Measurements from ENCODE around the gene SH3PXD2A. TPM values are rescaled to one million over a fixed set of nuclear protein-coding genes. Genes with fewer than 3 reads are reported as not detected.

SH3PXD2A gene
- total RNA-seq, 1 donor from 2014 or later: 2.3 TPM

- no peak overlapping the region for H3K9ac ChIP-seq
- no peak overlapping the region for H3K27ac ChIP-seq
- no peaks in the 10 kb centered on the region for H3K27me3 ChIP-seq
- no peak for DNase-seq (ENCODE audit: low spot score)
- H3K79me2 ChIP-seq (ENCODE audit: low read depth): no peaks in the 10 kb centered on the region
- no peaks in the 10 kb centered on the region for H3K4me1 Mint-ChIP-seq
- no peaks in the 10 kb centered on the region for H3K4me1 ChIP-seq
- no peak for TF ChIP-seq EZH2 (IDR thresholded peaks at IDR 0.05)
- TF ChIP-seq CTCF (IDR thresholded peaks at IDR 0.05): no peak
- no peak for TF ChIP-seq EZH2phosphoT487 (IDR thresholded peaks at IDR 0.05)
- no peaks in the 10 kb centered on the region for H3K36me3 ChIP-seq
- H3K4me2 ChIP-seq: no peak overlapping the region
- H3F3A ChIP-seq (ENCODE audit: low read depth): no peaks in the 10 kb centered on the region
- H3K9me3 Mint-ChIP-seq: no peaks in the 10 kb centered on the region
- H3K4me3 ChIP-seq: no peak overlapping the region
- no peak overlapping the region for H3K4me3 Mint-ChIP-seq
- no peaks in the 10 kb centered on the region for H4K20me1 ChIP-seq (ENCODE audit: low read depth)
- no peak overlapping the region for H3K27ac Mint-ChIP-seq
- H3K9me3 ChIP-seq (ENCODE audit: low read depth): no peaks in the 10 kb centered on the region
- H3K27me3 Mint-ChIP-seq (ENCODE audit: insufficient read depth, low read depth): peaks cover 7% of the 10 kb centered on the region
- no peaks in the 10 kb centered on the region for H3K36me3 Mint-ChIP-seq
- H2AFZ ChIP-seq (replicated peaks): no peak overlapping the region
Measured at GRCh38 chr10:103791858-103792257, 63.5 kb downstream of the SH3PXD2A start.

GRCh38 chr10:103791291-103791690, 64.1 kb downstream of the SH3PXD2A start:
- no peaks in the 10 kb centered on the region for H3K4me1 Mint-ChIP-seq
- no peaks in the 10 kb centered on the region for H3K36me3 Mint-ChIP-seq
- Histone ChIP-seq H3K36me3 (no peaks in the 10 kb centered on the region), H4K20me1 (ENCODE audit: low read depth) (no peaks in the 10 kb centered on the region), H3K9ac (no peak overlapping the region), H3K27ac (no peak overlapping the region), H3K4me3 (no peak overlapping the region), H3K4me2 (no peak overlapping the region), H2AFZ (replicated peaks) (no peak overlapping the region), H3K4me1 (no peaks in the 10 kb centered on the region), H3F3A (ENCODE audit: low read depth) (no peaks in the 10 kb centered on the region), H3K79me2 (ENCODE audit: low read depth) (no peaks in the 10 kb centered on the region), H3K9me3 (ENCODE audit: low read depth) (no peaks in the 10 kb centered on the region), H3K27me3 (no peaks in the 10 kb centered on the region)
- TF ChIP-seq CTCF (IDR thresholded peaks at IDR 0.05) (no peak), EZH2phosphoT487 (IDR thresholded peaks at IDR 0.05) (no peak), EZH2 (IDR thresholded peaks at IDR 0.05) (no peak)
- H3K4me3 Mint-ChIP-seq: no peak overlapping the region
- DNase-seq (ENCODE audit: low spot score): no peak
- H3K27ac Mint-ChIP-seq: no peak overlapping the region
- no peaks in the 10 kb centered on the region for H3K9me3 Mint-ChIP-seq
- H3K27me3 Mint-ChIP-seq (ENCODE audit: insufficient read depth, low read depth): peaks cover 4% of the 10 kb centered on the region

GRCh38 chr10:103790580-103790979, 64.8 kb downstream of the SH3PXD2A start:
- Mint-ChIP-seq H3K27ac (no peak overlapping the region), H3K4me3 (no peak overlapping the region), H3K4me1 (peaks cover 3% of the 10 kb centered on the region), H3K9me3 (no peaks in the 10 kb centered on the region), H3K36me3 (no peaks in the 10 kb centered on the region), H3K27me3 (ENCODE audit: insufficient read depth, low read depth) (peaks cover 4% of the 10 kb centered on the region)
- H3K36me3 ChIP-seq: no peaks in the 10 kb centered on the region
- no peak overlapping the region for H3K27ac ChIP-seq
- no peak overlapping the region for H3K4me2 ChIP-seq
- no peaks in the 10 kb centered on the region for H3K9me3 ChIP-seq (ENCODE audit: low read depth)
- no peak overlapping the region for H3K9ac ChIP-seq
- H3F3A ChIP-seq (ENCODE audit: low read depth): no peaks in the 10 kb centered on the region
- no peak overlapping the region for H3K4me3 ChIP-seq
- H3K4me1 ChIP-seq: peaks cover 3% of the 10 kb centered on the region
- DNase-seq (ENCODE audit: low spot score): no peak
- H3K79me2 ChIP-seq (ENCODE audit: low read depth): no peaks in the 10 kb centered on the region
- H2AFZ ChIP-seq (replicated peaks): no peak overlapping the region
- TF ChIP-seq EZH2 (IDR thresholded peaks at IDR 0.05) (no peak), CTCF (IDR thresholded peaks at IDR 0.05) (no peak), EZH2phosphoT487 (IDR thresholded peaks at IDR 0.05) (no peak)
- no peaks in the 10 kb centered on the region for H3K27me3 ChIP-seq
- H4K20me1 ChIP-seq (ENCODE audit: low read depth): no peaks in the 10 kb centered on the region

Measured in neural progenitor cell (in vitro differentiated cells).